ENCODE data around the gene STPG1.
A peak's percentile ranks its signal among the peaks of the same experiment; 100 is the strongest.

The STPG1 gene

GRCh38 chr1:24393892-24394291, 19.7 kb downstream of the STPG1 start:
- no peak for DNase-seq (ENCODE audit: low read depth)
- H3K4me3 ChIP-seq (ENCODE audit: low read length), result no peak overlapping the region
- TF ChIP-seq CTCF (conservative IDR thresholded peaks at IDR 0.05; ENCODE audit: low read depth, low read length), result no peak

- TF ChIP-seq CTCF (conservative IDR thresholded peaks at IDR 0.05; ENCODE audit: low read depth, low read length), result no peak
- no peak for DNase-seq (ENCODE audit: low read depth)
- H3K4me3 ChIP-seq (ENCODE audit: low read length), result no peak overlapping the region
These were observed 20.5 kb downstream of the STPG1 start for GRCh38 chr1:24392982-24393650.

GRCh38 chr1:24392604-24392946, 21.0 kb downstream of the STPG1 start:
- DNase-seq (ENCODE audit: low read depth), result no peak
- no peak overlapping the region for H3K4me3 ChIP-seq (ENCODE audit: low read length)
- no peak for TF ChIP-seq CTCF (conservative IDR thresholded peaks at IDR 0.05; ENCODE audit: low read depth, low read length)

- no peak overlapping the region for H3K4me3 ChIP-seq (ENCODE audit: low read length)
- no peak for DNase-seq (ENCODE audit: low read depth)
- TF ChIP-seq CTCF (conservative IDR thresholded peaks at IDR 0.05; ENCODE audit: low read depth, low read length), result peak; percentile 91
These were observed 21.5 kb downstream of the STPG1 start for GRCh38 chr1:24391882-24392603.

- DNase-seq (ENCODE audit: low read depth), result no peak
- no peak overlapping the region for H3K4me3 ChIP-seq (ENCODE audit: low read length)
- TF ChIP-seq CTCF (conservative IDR thresholded peaks at IDR 0.05; ENCODE audit: low read depth, low read length), result peak; percentile 96
These were observed 22.4 kb downstream of the STPG1 start for GRCh38 chr1:24390924-24391782.

- H3K4me3 ChIP-seq (ENCODE audit: low read length), result no peak overlapping the region
- DNase-seq (ENCODE audit: low read depth), result no peak
- no peak for TF ChIP-seq CTCF (conservative IDR thresholded peaks at IDR 0.05; ENCODE audit: low read depth, low read length)
These were observed 24.3 kb downstream of the STPG1 start for GRCh38 chr1:24389231-24389678.

Data from retinal pigment epithelial cell (primary cell).